WTC11 (cell line): ENCODE measurements around the gene ZPLD1. TPM values are rescaled to one million over a fixed set of nuclear protein-coding genes. Genes with fewer than 3 reads are reported as not detected.

Source experiments
- ATAC-seq: fragments of 200-7000 bp; cut with Tn5 transposase; 2 replicates; pipeline ENCODE4 v1.10.0; 2021; ENCODE audit warnings: mild to moderate bottlenecking, moderate library complexity
- CTCF ChIA-PET: fragments of 300-600 bp; sonication (Branson Sonifier 250); formaldehyde crosslinking; loops from one replicate; lab custom pipeline; 2021; ENCODE audit warnings: antibody characterized with exemption; lab: Charles Lee
- POLR2A ChIA-PET: fragments of 350-600 bp; sonication (Branson Sonifier 250); formaldehyde crosslinking; loops from one replicate; lab custom pipeline; 2021; ENCODE audit warnings: antibody characterized with exemption; lab: Charles Lee
- DNase-seq: peaks from one replicate; pipeline ENCODE4 v3.0.0; 2021; ENCODE audit warnings: low spot score
- H3K27ac Mint-ChIP-seq: 2 replicates; pipeline ENCODE4 v1.8.0; 2021; ENCODE audit warnings: mixed read lengths
- H3K27me3 Mint-ChIP-seq: 2 replicates; pipeline ENCODE4 v1.8.0; 2021; ENCODE audit warnings: low read depth, mild to moderate bottlenecking, moderate library complexity, mixed read lengths
- H3K36me3 Mint-ChIP-seq: 2 replicates; pipeline ENCODE4 v1.8.0; 2021; ENCODE audit warnings: mixed read lengths
- H3K4me1 Mint-ChIP-seq: 2 replicates; pipeline ENCODE4 v1.8.0; 2022; ENCODE audit warnings: mixed read lengths
- H3K4me3 Mint-ChIP-seq: 2 replicates; pipeline ENCODE4 v1.8.0; 2021; ENCODE audit warnings: mild to moderate bottlenecking, moderate library complexity, mixed read lengths
- H3K9me3 Mint-ChIP-seq: 2 replicates; pipeline ENCODE4 v1.8.0; 2021; ENCODE audit warnings: mixed read lengths
- GRHL2 ChIP-seq: fragments of 250-450 bp; sonication (Bioruptor Pico); IDR thresholded peaks from 2 replicates; pipeline ENCODE4 v1.8.0; 2022; ENCODE audit warnings: mild to moderate bottlenecking, moderate library complexity; ENCODE audit not compliant: insufficient replicate concordance, severe bottlenecking
- NFATC4 ChIP-seq: fragments of 250-450 bp; sonication (Bioruptor Pico); IDR thresholded peaks from 2 replicates; pipeline ENCODE4 v1.9.0; 2021; ENCODE audit warnings: mild to moderate bottlenecking
- NFE2L1 ChIP-seq: sonication (generic); formaldehyde crosslinking; IDR thresholded peaks from 2 replicates; pipeline ENCODE4 v1.8.1; 2023; ENCODE audit warnings: missing genetic modification reagents
- NR3C1 ChIP-seq: sonication (generic); formaldehyde crosslinking; conservative IDR thresholded peaks from 2 replicates; pipeline ENCODE4 v1.8.1; 2023; ENCODE audit warnings: low read depth, mild to moderate bottlenecking, missing genetic modification reagents
- ZBTB21 ChIP-seq: sonication (generic); formaldehyde crosslinking; IDR thresholded peaks from 2 replicates; pipeline ENCODE4 v1.8.1; 2023; ENCODE audit warnings: mild to moderate bottlenecking, missing genetic modification reagents, borderline replicate concordance
- ZNF263 ChIP-seq: sonication (generic); formaldehyde crosslinking; IDR thresholded peaks from 2 replicates; pipeline ENCODE4 v1.8.1; 2022; ENCODE audit warnings: low read depth, mild to moderate bottlenecking, moderate library complexity, missing genetic modification reagents
- ZNF416 ChIP-seq: fragments of 250-450 bp; sonication (Bioruptor Pico); IDR thresholded peaks from 2 replicates; pipeline ENCODE4 v1.9.0; 2021; ENCODE audit warnings: mild to moderate bottlenecking, inconsistent platforms
- total RNA-seq: library from RNA; stranded (reverse); gene quantifications from 3 replicates; pipeline ENCODE4 v1.2.3, GENCODE V29; 2021
- TF ChIP-seq, protein P1 (sequence below): sonication (generic); formaldehyde crosslinking; IDR thresholded peaks from 2 replicates; pipeline ENCODE4 v1.8.1; 2023; ENCODE audit warnings: mild to moderate bottlenecking, missing genetic modification reagents, moderate library complexity
- TF ChIP-seq, protein P2 (sequence below): sonication (generic); formaldehyde crosslinking; IDR thresholded peaks from 2 replicates; pipeline ENCODE4 v1.8.0; 2022; ENCODE audit warnings: mild to moderate bottlenecking, missing genetic modification reagents
- TF ChIP-seq, protein P3 (sequence below): sonication (generic); formaldehyde crosslinking; IDR thresholded peaks from 2 replicates; pipeline ENCODE4 v1.8.0; 2022; ENCODE audit warnings: mild to moderate bottlenecking, missing genetic modification reagents
- TF ChIP-seq, protein P4 (sequence below): sonication (generic); formaldehyde crosslinking; IDR thresholded peaks from 2 replicates; pipeline ENCODE4 v1.8.0; 2023; ENCODE audit warnings: mild to moderate bottlenecking, missing genetic modification reagents
- TF ChIP-seq, protein P5 (sequence below): sonication (generic); formaldehyde crosslinking; IDR thresholded peaks from 2 replicates; pipeline ENCODE4 v1.8.1; 2023; ENCODE audit warnings: mild to moderate bottlenecking, missing genetic modification reagents
- TF ChIP-seq, protein P6 (sequence below): sonication (generic); formaldehyde crosslinking; IDR thresholded peaks from 2 replicates; pipeline ENCODE4 v1.8.1; 2023; ENCODE audit warnings: mild to moderate bottlenecking, missing genetic modification reagents, moderate library complexity
- TF ChIP-seq, protein P7 (sequence below): fragments of 250-450 bp; sonication (Bioruptor Pico); IDR thresholded peaks from 2 replicates; pipeline ENCODE4 v1.9.0; 2021; ENCODE audit warnings: mild to moderate bottlenecking
- TF ChIP-seq, protein P8 (sequence below): fragments of 250-450 bp; sonication (Bioruptor Pico); IDR thresholded peaks from 2 replicates; pipeline ENCODE4 v1.9.0; 2021; ENCODE audit warnings: moderate library complexity, mild to moderate bottlenecking, inconsistent platforms, borderline replicate concordance
- TF ChIP-seq, protein P9 (sequence below): sonication (generic); formaldehyde crosslinking; IDR thresholded peaks from 2 replicates; pipeline ENCODE4 v1.8.1; 2022; ENCODE audit warnings: missing genetic modification reagents, borderline replicate concordance
- TF ChIP-seq, protein P10 (sequence below): sonication (generic); formaldehyde crosslinking; IDR thresholded peaks from 2 replicates; pipeline ENCODE4 v1.8.1; 2022; ENCODE audit warnings: low read depth, missing genetic modification reagents, borderline replicate concordance
- TF ChIP-seq, protein P11 (sequence below): fragments of 250-450 bp; sonication (Bioruptor Pico); IDR thresholded peaks from 2 replicates; pipeline ENCODE4 v1.9.0; 2021; ENCODE audit warnings: mild to moderate bottlenecking

ZPLD1 gene
- total RNA-seq, 1 experiment from 2014 or later: not detected

DNA sequence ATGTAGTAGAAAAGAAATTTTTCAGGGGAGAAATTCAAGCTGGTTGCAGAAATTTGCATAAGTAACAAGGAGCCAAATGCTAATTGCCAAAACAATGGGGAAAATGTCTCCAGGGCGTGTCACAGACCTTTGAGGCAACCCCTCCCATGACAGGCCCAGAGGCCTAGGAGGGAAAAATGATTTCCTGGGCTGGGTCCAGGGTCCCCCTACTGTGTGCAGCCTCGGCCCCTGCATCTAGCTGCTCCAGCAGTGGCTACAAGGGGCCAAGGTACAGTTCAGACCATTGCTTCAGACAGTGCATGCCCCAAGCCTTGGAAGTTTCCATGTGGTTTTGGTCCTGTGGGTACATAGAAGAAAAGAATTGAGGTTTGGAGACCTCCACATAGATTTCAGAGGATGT is 70.7 kb downstream of the ZPLD1 start:
- TF ChIP-seq NFATC4 (CRISPR knock-in tag) (no peak), ZNF263 (no peak), NR3C1 (CRISPR knock-in tag) (no peak), NFE2L1 (CRISPR knock-in tag) (no peak), ZNF416 (no peak; the same call in 1 of the 2 replicates), GRHL2 (CRISPR knock-in tag) (no peak), ZBTB21 (CRISPR knock-in tag) (no peak)
- TF ChIP-seq, protein P1, sequence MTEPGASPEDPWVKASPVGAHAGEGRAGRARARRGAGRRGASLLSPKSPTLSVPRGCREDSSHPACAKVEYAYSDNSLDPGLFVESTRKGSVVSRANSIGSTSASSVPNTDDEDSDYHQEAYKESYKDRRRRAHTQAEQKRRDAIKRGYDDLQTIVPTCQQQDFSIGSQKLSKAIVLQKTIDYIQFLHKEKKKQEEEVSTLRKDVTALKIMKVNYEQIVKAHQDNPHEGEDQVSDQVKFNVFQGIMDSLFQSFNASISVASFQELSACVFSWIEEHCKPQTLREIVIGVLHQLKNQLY (CRISPR knock-in tag): no peak
- TF ChIP-seq, protein P2, sequence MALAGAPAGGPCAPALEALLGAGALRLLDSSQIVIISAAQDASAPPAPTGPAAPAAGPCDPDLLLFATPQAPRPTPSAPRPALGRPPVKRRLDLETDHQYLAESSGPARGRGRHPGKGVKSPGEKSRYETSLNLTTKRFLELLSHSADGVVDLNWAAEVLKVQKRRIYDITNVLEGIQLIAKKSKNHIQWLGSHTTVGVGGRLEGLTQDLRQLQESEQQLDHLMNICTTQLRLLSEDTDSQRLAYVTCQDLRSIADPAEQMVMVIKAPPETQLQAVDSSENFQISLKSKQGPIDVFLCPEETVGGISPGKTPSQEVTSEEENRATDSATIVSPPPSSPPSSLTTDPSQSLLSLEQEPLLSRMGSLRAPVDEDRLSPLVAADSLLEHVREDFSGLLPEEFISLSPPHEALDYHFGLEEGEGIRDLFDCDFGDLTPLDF (CRISPR knock-in tag): no peak
- TF ChIP-seq, protein P3, sequence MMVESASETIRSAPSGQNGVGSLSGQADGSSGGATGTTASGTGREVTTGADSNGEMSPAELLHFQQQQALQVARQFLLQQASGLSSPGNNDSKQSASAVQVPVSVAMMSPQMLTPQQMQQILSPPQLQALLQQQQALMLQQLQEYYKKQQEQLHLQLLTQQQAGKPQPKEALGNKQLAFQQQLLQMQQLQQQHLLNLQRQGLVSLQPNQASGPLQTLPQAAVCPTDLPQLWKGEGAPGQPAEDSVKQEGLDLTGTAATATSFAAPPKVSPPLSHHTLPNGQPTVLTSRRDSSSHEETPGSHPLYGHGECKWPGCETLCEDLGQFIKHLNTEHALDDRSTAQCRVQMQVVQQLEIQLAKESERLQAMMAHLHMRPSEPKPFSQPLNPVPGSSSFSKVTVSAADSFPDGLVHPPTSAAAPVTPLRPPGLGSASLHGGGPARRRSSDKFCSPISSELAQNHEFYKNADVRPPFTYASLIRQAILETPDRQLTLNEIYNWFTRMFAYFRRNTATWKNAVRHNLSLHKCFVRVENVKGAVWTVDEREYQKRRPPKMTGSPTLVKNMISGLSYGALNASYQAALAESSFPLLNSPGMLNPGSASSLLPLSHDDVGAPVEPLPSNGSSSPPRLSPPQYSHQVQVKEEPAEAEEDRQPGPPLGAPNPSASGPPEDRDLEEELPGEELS (CRISPR knock-in tag): no peak
- TF ChIP-seq, protein P4, sequence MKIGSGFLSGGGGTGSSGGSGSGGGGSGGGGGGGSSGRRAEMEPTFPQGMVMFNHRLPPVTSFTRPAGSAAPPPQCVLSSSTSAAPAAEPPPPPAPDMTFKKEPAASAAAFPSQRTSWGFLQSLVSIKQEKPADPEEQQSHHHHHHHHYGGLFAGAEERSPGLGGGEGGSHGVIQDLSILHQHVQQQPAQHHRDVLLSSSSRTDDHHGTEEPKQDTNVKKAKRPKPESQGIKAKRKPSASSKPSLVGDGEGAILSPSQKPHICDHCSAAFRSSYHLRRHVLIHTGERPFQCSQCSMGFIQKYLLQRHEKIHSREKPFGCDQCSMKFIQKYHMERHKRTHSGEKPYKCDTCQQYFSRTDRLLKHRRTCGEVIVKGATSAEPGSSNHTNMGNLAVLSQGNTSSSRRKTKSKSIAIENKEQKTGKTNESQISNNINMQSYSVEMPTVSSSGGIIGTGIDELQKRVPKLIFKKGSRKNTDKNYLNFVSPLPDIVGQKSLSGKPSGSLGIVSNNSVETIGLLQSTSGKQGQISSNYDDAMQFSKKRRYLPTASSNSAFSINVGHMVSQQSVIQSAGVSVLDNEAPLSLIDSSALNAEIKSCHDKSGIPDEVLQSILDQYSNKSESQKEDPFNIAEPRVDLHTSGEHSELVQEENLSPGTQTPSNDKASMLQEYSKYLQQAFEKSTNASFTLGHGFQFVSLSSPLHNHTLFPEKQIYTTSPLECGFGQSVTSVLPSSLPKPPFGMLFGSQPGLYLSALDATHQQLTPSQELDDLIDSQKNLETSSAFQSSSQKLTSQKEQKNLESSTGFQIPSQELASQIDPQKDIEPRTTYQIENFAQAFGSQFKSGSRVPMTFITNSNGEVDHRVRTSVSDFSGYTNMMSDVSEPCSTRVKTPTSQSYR (CRISPR knock-in tag): no peak
- TF ChIP-seq, protein P5, sequence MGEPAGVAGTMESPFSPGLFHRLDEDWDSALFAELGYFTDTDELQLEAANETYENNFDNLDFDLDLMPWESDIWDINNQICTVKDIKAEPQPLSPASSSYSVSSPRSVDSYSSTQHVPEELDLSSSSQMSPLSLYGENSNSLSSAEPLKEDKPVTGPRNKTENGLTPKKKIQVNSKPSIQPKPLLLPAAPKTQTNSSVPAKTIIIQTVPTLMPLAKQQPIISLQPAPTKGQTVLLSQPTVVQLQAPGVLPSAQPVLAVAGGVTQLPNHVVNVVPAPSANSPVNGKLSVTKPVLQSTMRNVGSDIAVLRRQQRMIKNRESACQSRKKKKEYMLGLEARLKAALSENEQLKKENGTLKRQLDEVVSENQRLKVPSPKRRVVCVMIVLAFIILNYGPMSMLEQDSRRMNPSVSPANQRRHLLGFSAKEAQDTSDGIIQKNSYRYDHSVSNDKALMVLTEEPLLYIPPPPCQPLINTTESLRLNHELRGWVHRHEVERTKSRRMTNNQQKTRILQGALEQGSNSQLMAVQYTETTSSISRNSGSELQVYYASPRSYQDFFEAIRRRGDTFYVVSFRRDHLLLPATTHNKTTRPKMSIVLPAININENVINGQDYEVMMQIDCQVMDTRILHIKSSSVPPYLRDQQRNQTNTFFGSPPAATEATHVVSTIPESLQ (CRISPR knock-in tag): no peak
- TF ChIP-seq, protein P6, sequence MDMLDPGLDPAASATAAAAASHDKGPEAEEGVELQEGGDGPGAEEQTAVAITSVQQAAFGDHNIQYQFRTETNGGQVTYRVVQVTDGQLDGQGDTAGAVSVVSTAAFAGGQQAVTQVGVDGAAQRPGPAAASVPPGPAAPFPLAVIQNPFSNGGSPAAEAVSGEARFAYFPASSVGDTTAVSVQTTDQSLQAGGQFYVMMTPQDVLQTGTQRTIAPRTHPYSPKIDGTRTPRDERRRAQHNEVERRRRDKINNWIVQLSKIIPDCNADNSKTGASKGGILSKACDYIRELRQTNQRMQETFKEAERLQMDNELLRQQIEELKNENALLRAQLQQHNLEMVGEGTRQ: no peak
- TF ChIP-seq, protein P7, sequence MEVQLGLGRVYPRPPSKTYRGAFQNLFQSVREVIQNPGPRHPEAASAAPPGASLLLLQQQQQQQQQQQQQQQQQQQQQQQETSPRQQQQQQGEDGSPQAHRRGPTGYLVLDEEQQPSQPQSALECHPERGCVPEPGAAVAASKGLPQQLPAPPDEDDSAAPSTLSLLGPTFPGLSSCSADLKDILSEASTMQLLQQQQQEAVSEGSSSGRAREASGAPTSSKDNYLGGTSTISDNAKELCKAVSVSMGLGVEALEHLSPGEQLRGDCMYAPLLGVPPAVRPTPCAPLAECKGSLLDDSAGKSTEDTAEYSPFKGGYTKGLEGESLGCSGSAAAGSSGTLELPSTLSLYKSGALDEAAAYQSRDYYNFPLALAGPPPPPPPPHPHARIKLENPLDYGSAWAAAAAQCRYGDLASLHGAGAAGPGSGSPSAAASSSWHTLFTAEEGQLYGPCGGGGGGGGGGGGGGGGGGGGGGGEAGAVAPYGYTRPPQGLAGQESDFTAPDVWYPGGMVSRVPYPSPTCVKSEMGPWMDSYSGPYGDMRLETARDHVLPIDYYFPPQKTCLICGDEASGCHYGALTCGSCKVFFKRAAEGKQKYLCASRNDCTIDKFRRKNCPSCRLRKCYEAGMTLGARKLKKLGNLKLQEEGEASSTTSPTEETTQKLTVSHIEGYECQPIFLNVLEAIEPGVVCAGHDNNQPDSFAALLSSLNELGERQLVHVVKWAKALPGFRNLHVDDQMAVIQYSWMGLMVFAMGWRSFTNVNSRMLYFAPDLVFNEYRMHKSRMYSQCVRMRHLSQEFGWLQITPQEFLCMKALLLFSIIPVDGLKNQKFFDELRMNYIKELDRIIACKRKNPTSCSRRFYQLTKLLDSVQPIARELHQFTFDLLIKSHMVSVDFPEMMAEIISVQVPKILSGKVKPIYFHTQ (CRISPR knock-in tag): no peak
- TF ChIP-seq, protein P8, sequence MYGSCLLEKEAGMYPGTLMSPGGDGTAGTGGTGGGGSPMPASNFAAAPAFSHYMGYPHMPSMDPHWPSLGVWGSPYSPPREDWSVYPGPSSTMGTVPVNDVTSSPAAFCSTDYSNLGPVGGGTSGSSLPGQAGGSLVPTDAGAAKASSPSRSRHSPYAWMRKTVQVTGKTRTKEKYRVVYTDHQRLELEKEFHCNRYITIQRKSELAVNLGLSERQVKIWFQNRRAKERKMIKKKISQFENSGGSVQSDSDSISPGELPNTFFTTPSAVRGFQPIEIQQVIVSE: no peak
- TF ChIP-seq, protein P9, sequence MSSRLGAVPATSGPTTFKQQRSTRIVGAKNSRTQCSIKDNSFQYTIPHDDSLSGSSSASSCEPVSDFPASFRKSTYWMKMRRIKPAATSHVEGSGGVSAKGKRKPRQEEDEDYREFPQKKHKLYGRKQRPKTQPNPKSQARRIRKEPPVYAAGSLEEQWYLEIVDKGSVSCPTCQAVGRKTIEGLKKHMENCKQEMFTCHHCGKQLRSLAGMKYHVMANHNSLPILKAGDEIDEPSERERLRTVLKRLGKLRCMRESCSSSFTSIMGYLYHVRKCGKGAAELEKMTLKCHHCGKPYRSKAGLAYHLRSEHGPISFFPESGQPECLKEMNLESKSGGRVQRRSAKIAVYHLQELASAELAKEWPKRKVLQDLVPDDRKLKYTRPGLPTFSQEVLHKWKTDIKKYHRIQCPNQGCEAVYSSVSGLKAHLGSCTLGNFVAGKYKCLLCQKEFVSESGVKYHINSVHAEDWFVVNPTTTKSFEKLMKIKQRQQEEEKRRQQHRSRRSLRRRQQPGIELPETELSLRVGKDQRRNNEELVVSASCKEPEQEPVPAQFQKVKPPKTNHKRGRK: no peak
- TF ChIP-seq, protein P10, sequence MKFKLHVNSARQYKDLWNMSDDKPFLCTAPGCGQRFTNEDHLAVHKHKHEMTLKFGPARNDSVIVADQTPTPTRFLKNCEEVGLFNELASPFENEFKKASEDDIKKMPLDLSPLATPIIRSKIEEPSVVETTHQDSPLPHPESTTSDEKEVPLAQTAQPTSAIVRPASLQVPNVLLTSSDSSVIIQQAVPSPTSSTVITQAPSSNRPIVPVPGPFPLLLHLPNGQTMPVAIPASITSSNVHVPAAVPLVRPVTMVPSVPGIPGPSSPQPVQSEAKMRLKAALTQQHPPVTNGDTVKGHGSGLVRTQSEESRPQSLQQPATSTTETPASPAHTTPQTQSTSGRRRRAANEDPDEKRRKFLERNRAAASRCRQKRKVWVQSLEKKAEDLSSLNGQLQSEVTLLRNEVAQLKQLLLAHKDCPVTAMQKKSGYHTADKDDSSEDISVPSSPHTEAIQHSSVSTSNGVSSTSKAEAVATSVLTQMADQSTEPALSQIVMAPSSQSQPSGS: no peak
- TF ChIP-seq, protein P11, sequence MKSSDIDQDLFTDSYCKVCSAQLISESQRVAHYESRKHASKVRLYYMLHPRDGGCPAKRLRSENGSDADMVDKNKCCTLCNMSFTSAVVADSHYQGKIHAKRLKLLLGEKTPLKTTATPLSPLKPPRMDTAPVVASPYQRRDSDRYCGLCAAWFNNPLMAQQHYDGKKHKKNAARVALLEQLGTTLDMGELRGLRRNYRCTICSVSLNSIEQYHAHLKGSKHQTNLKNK (CRISPR knock-in tag): no peak
- Mint-ChIP-seq H3K4me3 (no peak overlapping the region), H3K36me3 (peaks cover 29% of the 10 kb centered on the region), H3K27me3 (peaks cover 5% of the 10 kb centered on the region; the same call in 1 of the 2 replicates), H3K27ac (no peak overlapping the region), H3K4me1 (peaks cover 10% of the 10 kb centered on the region), H3K9me3 (peaks cover 39% of the 10 kb centered on the region)
- POLR2A ChIA-PET: no interaction called here
- CTCF ChIA-PET: no interaction called here
- no peak for ATAC-seq
- DNase-seq: no peak
